ENCODE results near the gene ASMTL.

GRCh38 chrX:1440506-1440905 lies 12.2 kb downstream of the ASMTL start:
- TF ChIP-seq CTCF (IDR thresholded peaks at IDR 0.05; ENCODE audit: borderline replicate concordance, extremely low read depth, low read length, poor library complexity, severe bottlenecking) (no peak), EZH2 (IDR thresholded peaks at IDR 0.05; ENCODE audit: borderline replicate concordance, low read depth, low read length, severe bottlenecking) (no peak)

All from DND-41 (cell line).